Measurements from ENCODE around the gene GIMAP2. TPM values are rescaled to one million over a fixed set of nuclear protein-coding genes. Genes with fewer than 3 reads are reported as not detected.
"Not testable (repeated sequence)": the region's sequence is repeated elsewhere in the genome, so short reads cannot be mapped to it uniquely, and the experiment has no call there.

GIMAP2 gene
- total and polyA plus RNA-seq, 2 donors = 32.5 to 70.4 TPM

GRCh38 chr7:150668977-150669376 is 16.5 kb upstream of the GIMAP2 start:
- Histone ChIP-seq H3K27ac (ENCODE audit: low read depth in 1 of 2, low read length in 1 of 2) (peak overlapping the region; percentile 86 to 91), H3K27me3 (ENCODE audit: control insufficient read depth in 2 of 2, insufficient read depth in 1 of 2, low read length in 1 of 2) (no peaks in the 10 kb centered on the region), H3K9me3 (ENCODE audit: control insufficient read depth in 2 of 2, insufficient read depth in 1 of 2, low read length in 1 of 2) (peaks cover 0 to 3% of the 10 kb centered on the region in 2 donors), H3K4me3 (ENCODE audit: low read length in 2 of 2) (no peak overlapping the region), H3K4me1 (ENCODE audit: control insufficient read depth in 2 of 2, insufficient read depth in 2 of 2, low read length in 2 of 2) (peaks cover 31 to 53% of the 10 kb centered on the region in 2 donors), H3K36me3 (ENCODE audit: control insufficient read depth in 2 of 2, insufficient read depth in 2 of 2, low read length in 1 of 2) (no peaks in the 10 kb centered on the region)
- DNase-seq (ENCODE audit: low read depth in 6 of 9, low spot score in 9 of 9) = no peak

GRCh38 chr7:150671798-150672585 is 13.5 kb upstream of the GIMAP2 start:
- WGBS = 96% methylated on average over 7 of the region's 7 CpGs
- not testable (repeated sequence) for H3K36me3 ChIP-seq (ENCODE audit: control insufficient read depth in 2 of 2, insufficient read depth in 2 of 2, low read length in 1 of 2); DNase-seq (ENCODE audit: low read depth in 6 of 9, low spot score in 9 of 9); H3K27ac ChIP-seq (ENCODE audit: low read depth in 1 of 2, low read length in 1 of 2); H3K9me3 ChIP-seq (ENCODE audit: control insufficient read depth in 2 of 2, insufficient read depth in 1 of 2, low read length in 1 of 2); H3K4me3 ChIP-seq (ENCODE audit: low read length in 2 of 2); H3K27me3 ChIP-seq (ENCODE audit: control insufficient read depth in 2 of 2, insufficient read depth in 1 of 2, low read length in 1 of 2)
- H3K4me1 ChIP-seq (ENCODE audit: control insufficient read depth in 2 of 2, insufficient read depth in 2 of 2, low read length in 2 of 2) = peaks cover 18 to 36% of the 10 kb centered on the region in 2 donors

- Histone ChIP-seq H3K27me3 (ENCODE audit: control insufficient read depth in 2 of 2, insufficient read depth in 1 of 2, low read length in 1 of 2) (no peaks in the 10 kb centered on the region), H3K36me3 (ENCODE audit: control insufficient read depth in 2 of 2, insufficient read depth in 2 of 2, low read length in 1 of 2) (no peaks in the 10 kb centered on the region), H3K27ac (ENCODE audit: low read depth in 1 of 2, low read length in 1 of 2) (peak overlapping the region; percentile 36 to 84), H3K9me3 (ENCODE audit: control insufficient read depth in 2 of 2, insufficient read depth in 1 of 2, low read length in 1 of 2) (peaks cover 0 to 8% of the 10 kb centered on the region in 2 donors), H3K4me3 (ENCODE audit: low read length in 2 of 2) (no peak overlapping the region), H3K4me1 (ENCODE audit: control insufficient read depth in 2 of 2, insufficient read depth in 2 of 2, low read length in 2 of 2) (peaks cover 6 to 21% of the 10 kb centered on the region in 2 donors)
- WGBS = 73% methylated on average over 2 of the region's 2 CpGs
- DNase-seq (ENCODE audit: low read depth in 6 of 9, low spot score in 9 of 9) = no peak
Measured at GRCh38 chr7:150675714-150676113, 9.8 kb upstream of the GIMAP2 start.

- not testable (repeated sequence) for H3K4me3 ChIP-seq (ENCODE audit: low read length in 2 of 2); H3K36me3 ChIP-seq (ENCODE audit: control insufficient read depth in 2 of 2, insufficient read depth in 2 of 2, low read length in 1 of 2); H3K9me3 ChIP-seq (ENCODE audit: control insufficient read depth in 2 of 2, insufficient read depth in 1 of 2, low read length in 1 of 2)
Measured at GRCh38 chr7:150676276-150676675, 9.2 kb upstream of the GIMAP2 start.

GRCh38 chr7:150676854-150677253 is 8.7 kb upstream of the GIMAP2 start:
- Histone ChIP-seq H3K4me1 (ENCODE audit: control insufficient read depth in 2 of 2, insufficient read depth in 2 of 2, low read length in 2 of 2) (peaks cover 4 to 20% of the 10 kb centered on the region in 2 donors), H3K27ac (ENCODE audit: low read depth in 1 of 2, low read length in 1 of 2) (peak overlapping the region in 1 of 2 donors; percentile 84)
- H3K9me3 ChIP-seq (ENCODE audit: control insufficient read depth in 2 of 2, insufficient read depth in 1 of 2, low read length in 1 of 2); H3K27me3 ChIP-seq (ENCODE audit: control insufficient read depth in 2 of 2, insufficient read depth in 1 of 2, low read length in 1 of 2); H3K36me3 ChIP-seq (ENCODE audit: control insufficient read depth in 2 of 2, insufficient read depth in 2 of 2, low read length in 1 of 2); H3K4me3 ChIP-seq (ENCODE audit: low read length in 2 of 2): not testable (repeated sequence)
- DNase-seq (ENCODE audit: low read depth in 6 of 9, low spot score in 9 of 9) = peak in 1 of 9 donors; percentile 58
- WGBS = 3% methylated on average over 3 of the region's 3 CpGs

More at GRCh38 chr7:150676276-150676675, 9.2 kb upstream of the GIMAP2 start:
- not testable (repeated sequence) for H3K27me3 ChIP-seq (ENCODE audit: control insufficient read depth in 2 of 2, insufficient read depth in 1 of 2, low read length in 1 of 2); DNase-seq (ENCODE audit: low read depth in 6 of 9, low spot score in 9 of 9)
- peaks cover 4 to 20% of the 10 kb centered on the region in 2 donors for H3K4me1 ChIP-seq (ENCODE audit: control insufficient read depth in 2 of 2, insufficient read depth in 2 of 2, low read length in 2 of 2)
- peak overlapping the region in 1 of 2 donors; percentile 84 for H3K27ac ChIP-seq (ENCODE audit: low read depth in 1 of 2, low read length in 1 of 2)

- WGBS = 80% methylated on average over 11 of the region's 11 CpGs
- Histone ChIP-seq H3K4me1 (ENCODE audit: control insufficient read depth in 2 of 2, insufficient read depth in 2 of 2, low read length in 2 of 2) (peaks cover 4 to 20% of the 10 kb centered on the region in 2 donors), H3K27ac (ENCODE audit: low read depth in 1 of 2, low read length in 1 of 2) (peak overlapping the region in 1 of 2 donors; percentile 25)
- not testable (repeated sequence) for DNase-seq (ENCODE audit: low read depth in 6 of 9, low spot score in 9 of 9); H3K4me3 ChIP-seq (ENCODE audit: low read length in 2 of 2); H3K36me3 ChIP-seq (ENCODE audit: control insufficient read depth in 2 of 2, insufficient read depth in 2 of 2, low read length in 1 of 2); H3K9me3 ChIP-seq (ENCODE audit: control insufficient read depth in 2 of 2, insufficient read depth in 1 of 2, low read length in 1 of 2); H3K27me3 ChIP-seq (ENCODE audit: control insufficient read depth in 2 of 2, insufficient read depth in 1 of 2, low read length in 1 of 2)
Measured at GRCh38 chr7:150678601-150679000, 6.9 kb upstream of the GIMAP2 start.

- peaks cover 12 to 20% of the 10 kb centered on the region in 2 donors for H3K4me1 ChIP-seq (ENCODE audit: control insufficient read depth in 2 of 2, insufficient read depth in 2 of 2, low read length in 2 of 2)
- not testable (repeated sequence) for H3K9me3 ChIP-seq (ENCODE audit: control insufficient read depth in 2 of 2, insufficient read depth in 1 of 2, low read length in 1 of 2)
Measured at GRCh38 chr7:150680364-150680763, 5.1 kb upstream of the GIMAP2 start.

GRCh38 chr7:150686030-150686631 is 625 bp downstream of the GIMAP2 start:
- Histone ChIP-seq H3K36me3 (ENCODE audit: control insufficient read depth in 2 of 2, insufficient read depth in 2 of 2, low read length in 1 of 2) (peaks cover 6 to 30% of the 10 kb centered on the region in 2 donors), H3K9me3 (ENCODE audit: control insufficient read depth in 2 of 2, insufficient read depth in 1 of 2, low read length in 1 of 2) (peaks cover 0 to 9% of the 10 kb centered on the region in 2 donors), H3K4me3 (ENCODE audit: low read length in 2 of 2) (peak overlapping the region; percentile 71 to 79), H3K27ac (ENCODE audit: low read depth in 1 of 2, low read length in 1 of 2) (peak overlapping the region; percentile 82 to 84), H3K27me3 (ENCODE audit: control insufficient read depth in 2 of 2, insufficient read depth in 1 of 2, low read length in 1 of 2) (no peaks in the 10 kb centered on the region), H3K4me1 (ENCODE audit: control insufficient read depth in 2 of 2, insufficient read depth in 2 of 2, low read length in 2 of 2) (peaks cover 12 to 24% of the 10 kb centered on the region in 2 donors)
- peak in 1 of 9 donors; percentile 57 for DNase-seq (ENCODE audit: low read depth in 6 of 9, low spot score in 9 of 9)
- 7% methylated on average over 9 of the region's 9 CpGs for WGBS

More at GRCh38 chr7:150680364-150680763, 5.1 kb upstream of the GIMAP2 start:
- not testable (repeated sequence) for H3K27ac ChIP-seq (ENCODE audit: low read depth in 1 of 2, low read length in 1 of 2); DNase-seq (ENCODE audit: low read depth in 6 of 9, low spot score in 9 of 9); H3K27me3 ChIP-seq (ENCODE audit: control insufficient read depth in 2 of 2, insufficient read depth in 1 of 2, low read length in 1 of 2); H3K36me3 ChIP-seq (ENCODE audit: control insufficient read depth in 2 of 2, insufficient read depth in 2 of 2, low read length in 1 of 2); H3K4me3 ChIP-seq (ENCODE audit: low read length in 2 of 2)
- 99% methylated on average over 2 of the region's 2 CpGs for WGBS

GRCh38 chr7:150688630-150689029 is 3.1 kb downstream of the GIMAP2 start:
- 96% methylated on average over 6 of the region's 6 CpGs for WGBS
- Histone ChIP-seq H3K9me3 (ENCODE audit: control insufficient read depth in 2 of 2, insufficient read depth in 1 of 2, low read length in 1 of 2) (peaks cover 0 to 22% of the 10 kb centered on the region in 2 donors), H3K27me3 (ENCODE audit: control insufficient read depth in 2 of 2, insufficient read depth in 1 of 2, low read length in 1 of 2) (no peaks in the 10 kb centered on the region), H3K27ac (ENCODE audit: low read depth in 1 of 2, low read length in 1 of 2) (no peak overlapping the region), H3K4me1 (ENCODE audit: control insufficient read depth in 2 of 2, insufficient read depth in 2 of 2, low read length in 2 of 2) (peaks cover 12 to 24% of the 10 kb centered on the region in 2 donors), H3K4me3 (ENCODE audit: low read length in 2 of 2) (no peak overlapping the region), H3K36me3 (ENCODE audit: control insufficient read depth in 2 of 2, insufficient read depth in 2 of 2, low read length in 1 of 2) (peaks cover 8 to 44% of the 10 kb centered on the region in 2 donors)
- no peak for DNase-seq (ENCODE audit: low read depth in 6 of 9, low spot score in 9 of 9)

Measured in thymus (tissue), 11 donors.